ENCODE data around the gene MAPKAP1. TPM values are rescaled to one million over a fixed set of nuclear protein-coding genes. Genes with fewer than 3 reads are reported as not detected.

The MAPKAP1 gene
- total and polyA plus RNA-seq, 2 of the 13 experiments (the other 11 are each of a cell fraction or from before 2014, with no cell fraction given) = 45.0 to 64.3 TPM

GRCh38 chr9:125486576-125486975, 220.4 kb downstream of the MAPKAP1 start:
- no peaks in the 10 kb centered on the region for H4K20me1 ChIP-seq (ENCODE audit: insufficient read depth, low read length)
- in situ Hi-C loops (cut with HindIII; ENCODE audit: extremely low pct_ligation_motif_present, low pct_unique_long_range_greater_than_20kb) = no loop called here
- intact Hi-C loops (cut with micrococcal nuclease; ENCODE audit: unreplicated experiment) = loop anchor here (5.0 to 10.0 kb wide), 2 partner anchors 48 to 146 kb away; no protein-coding TSS in a partner anchor
- no peak for FAIRE-seq
- H3K27ac ChIP-seq (ENCODE audit: extremely low read length, insufficient read depth, low read length) = peak overlapping the region; percentile 25
- ChIA-PET POLR2A (interaction anchor here (1.4 kb wide), 1 partner anchor 13 kb away, joined by 4 read pairs; no protein-coding TSS in a partner anchor), CTCF (ENCODE audit: low intra/inter-chr PET ratio, low total read pairs) (no interaction called here)
- no peak overlapping the region for H3K9ac ChIP-seq (ENCODE audit: insufficient read depth, low read depth, low read length)
- H2AFZ ChIP-seq (ENCODE audit: low read length) = no peak overlapping the region
- DNase-seq (ENCODE audit: low spot score) = no peak
- no peaks in the 10 kb centered on the region for H3K79me2 ChIP-seq (ENCODE audit: insufficient read depth, low read length)
- no peaks in the 10 kb centered on the region for H3K27me3 ChIP-seq (ENCODE audit: control insufficient read depth in 1 of 2, insufficient read depth in 2 of 2, low read length in 2 of 2)
- 92% methylated on average over 5 of the region's 5 CpGs for WGBS (ENCODE audit: low lambda C conversion rate)
- peak; percentile 50 for ATAC-seq
- H3K4me1 ChIP-seq (ENCODE audit: insufficient read depth, low read length) = peaks cover 29% of the 10 kb centered on the region
- BruUV-seq (replicated peaks) = no TSS peak
- H3K9me3 ChIP-seq (ENCODE audit: low read length) = no peaks in the 10 kb centered on the region
- no peak overlapping the region for H3K4me3 ChIP-seq (replicated peaks in 1 of 3; ENCODE audit: insufficient read depth in 1 of 3, low read depth in 2 of 3, low read length in 3 of 3)
- peak overlapping the region; percentile 23; the same call in 1 of the 2 replicates for H3K4me2 ChIP-seq (ENCODE audit: low read depth, low read length)
- H3K36me3 ChIP-seq (replicated peaks in 1 of 2; ENCODE audit: control insufficient read depth in 1 of 2, insufficient read depth in 2 of 2, low read length in 2 of 2) = peaks cover 0 to 1% of the 10 kb centered on the region in 2 experiments; a peak in 2 of 5 replicates
- TF ChIP-seq ZNF552 (CRISPR knock-in tag; IDR thresholded peaks at IDR 0.05; ENCODE audit: borderline replicate concordance) (no peak), MLX (CRISPR knock-in tag; IDR thresholded peaks at IDR 0.05) (no peak), SPEN (CRISPR knock-in tag; IDR thresholded peaks at IDR 0.05; ENCODE audit: low read depth) (peak; percentile 24; the same call in 1 of the 2 replicates), BCL3 (CRISPR knock-in tag; IDR thresholded peaks at IDR 0.05) (0 out of 2 replicates have a peak, but pooled peaks have one; percentile 46), TEF (CRISPR knock-in tag; IDR thresholded peaks at IDR 0.05) (no peak), ZNF792 (CRISPR knock-in tag; IDR thresholded peaks at IDR 0.05) (0 out of 2 replicates have a peak, but pooled peaks have one; percentile 4), DPF2 (CRISPR knock-in tag; IDR thresholded peaks at IDR 0.05; ENCODE audit: borderline replicate concordance, low read depth) (no peak), ZNF263 (CRISPR knock-in tag; IDR thresholded peaks at IDR 0.05) (no peak), RBAK (CRISPR knock-in tag; IDR thresholded peaks at IDR 0.05) (no peak), ASH2L (IDR thresholded peaks at IDR 0.05; ENCODE audit: insufficient read length, low read depth, low read length) (no peak), ATAD3A (CRISPR knock-in tag; IDR thresholded peaks at IDR 0.05) (no peak), ZNF547 (CRISPR knock-in tag; IDR thresholded peaks at IDR 0.05) (no peak), KAT2B (IDR thresholded peaks at IDR 0.05; ENCODE audit: borderline replicate concordance, low read depth, low read length) (no peak), JUNB (CRISPR knock-in tag; IDR thresholded peaks at IDR 0.05; ENCODE audit: borderline replicate concordance) (no peak), ATF6 (CRISPR knock-in tag; conservative IDR thresholded peaks at IDR 0.05) (no peak), HNF1B (CRISPR knock-in tag; IDR thresholded peaks at IDR 0.05) (peak; percentile 7; the same call in 1 of the 2 replicates), ZNF136 (CRISPR knock-in tag; IDR thresholded peaks at IDR 0.05; ENCODE audit: low read depth) (no peak), ZNF761 (CRISPR knock-in tag; conservative IDR thresholded peaks at IDR 0.05) (no peak), ZNF678 (CRISPR knock-in tag; IDR thresholded peaks at IDR 0.05) (no peak), KLF6 (CRISPR knock-in tag; IDR thresholded peaks at IDR 0.05) (no peak)

Data from HepG2 (cell line).